GM19463 (cell line): ENCODE results near the gene ZBTB42.
A peak's percentile ranks its signal among the peaks of the same experiment; 100 is the strongest.

ENCODE experiments used
- ATAC-seq: cut with Tn5 transposase; IDR thresholded peaks from one replicate; pipeline ENCODE4 v1.9.1; 2021; ENCODE audit warnings: mild to moderate bottlenecking, moderate library complexity; ENCODE audit not compliant: unreplicated experiment

Gene ZBTB42

DNA sequence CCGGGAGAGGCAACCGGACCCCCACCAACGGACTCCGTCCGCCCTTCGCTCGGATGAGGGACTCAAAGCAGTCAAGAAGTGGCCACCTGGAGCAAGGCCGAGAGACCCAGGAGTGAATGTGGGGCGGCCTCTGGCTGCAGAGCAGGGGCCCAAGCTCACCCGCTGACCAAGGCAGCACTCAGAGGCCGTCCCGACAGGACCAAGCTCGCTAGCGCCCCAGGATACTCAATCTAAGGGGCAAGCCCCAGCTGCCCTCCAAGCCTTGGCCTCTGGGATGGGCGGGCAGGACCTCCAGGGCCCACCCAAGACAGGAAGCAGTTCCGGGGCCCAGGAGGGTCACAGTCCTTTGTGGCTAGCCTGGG, 6.3 kb upstream of the ZBTB42 start:
- peak; percentile 2 for ATAC-seq

DNA sequence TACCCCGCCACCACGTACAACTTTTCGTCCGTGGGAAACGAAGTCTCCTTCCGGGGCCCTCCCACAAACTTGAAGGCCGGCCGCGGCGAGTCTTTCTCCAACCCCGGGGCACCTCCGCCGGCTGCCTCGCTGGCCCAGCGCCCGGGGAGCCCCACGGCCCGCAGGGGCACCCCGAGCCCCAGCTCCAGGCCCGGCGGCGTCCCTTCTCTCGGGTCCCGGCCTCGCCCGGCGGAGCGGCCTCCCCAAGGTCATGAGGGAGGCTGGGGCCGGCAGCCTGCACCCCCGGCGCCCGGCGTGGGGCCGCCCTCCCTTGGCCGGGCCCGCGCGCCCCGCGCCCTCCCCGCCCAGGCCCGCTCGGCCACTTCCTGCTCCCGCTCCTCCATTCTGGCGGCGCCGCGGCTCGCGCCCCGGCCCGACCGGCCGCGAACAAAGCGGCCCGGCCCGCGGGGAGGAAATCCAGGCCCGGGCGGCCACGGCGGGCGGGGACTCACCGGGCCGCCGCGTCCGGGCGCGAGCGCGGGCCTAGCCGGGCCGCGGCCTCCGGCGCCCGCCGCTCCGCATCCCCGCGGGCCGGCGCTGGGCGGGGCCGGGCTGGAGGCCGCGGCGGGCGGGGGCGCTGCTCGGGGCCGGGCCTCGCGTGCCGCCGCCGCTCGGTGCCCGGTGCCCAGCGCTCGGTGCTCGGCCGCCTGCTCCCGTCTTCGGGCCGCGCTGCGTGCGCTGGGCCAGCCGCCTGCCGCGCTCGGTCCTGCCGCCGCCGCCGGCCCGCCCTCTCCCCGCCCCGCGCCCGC, 5.7 kb upstream of the ZBTB42 start, which contains the start of gene AKT1:
AKT1 (minus strand) TSS at position 756 of the 788 bp plus-strand sequence. CDS start 3,105 bp downstream, outside the sequence.
- ATAC-seq = peak; percentile 35

DNA sequence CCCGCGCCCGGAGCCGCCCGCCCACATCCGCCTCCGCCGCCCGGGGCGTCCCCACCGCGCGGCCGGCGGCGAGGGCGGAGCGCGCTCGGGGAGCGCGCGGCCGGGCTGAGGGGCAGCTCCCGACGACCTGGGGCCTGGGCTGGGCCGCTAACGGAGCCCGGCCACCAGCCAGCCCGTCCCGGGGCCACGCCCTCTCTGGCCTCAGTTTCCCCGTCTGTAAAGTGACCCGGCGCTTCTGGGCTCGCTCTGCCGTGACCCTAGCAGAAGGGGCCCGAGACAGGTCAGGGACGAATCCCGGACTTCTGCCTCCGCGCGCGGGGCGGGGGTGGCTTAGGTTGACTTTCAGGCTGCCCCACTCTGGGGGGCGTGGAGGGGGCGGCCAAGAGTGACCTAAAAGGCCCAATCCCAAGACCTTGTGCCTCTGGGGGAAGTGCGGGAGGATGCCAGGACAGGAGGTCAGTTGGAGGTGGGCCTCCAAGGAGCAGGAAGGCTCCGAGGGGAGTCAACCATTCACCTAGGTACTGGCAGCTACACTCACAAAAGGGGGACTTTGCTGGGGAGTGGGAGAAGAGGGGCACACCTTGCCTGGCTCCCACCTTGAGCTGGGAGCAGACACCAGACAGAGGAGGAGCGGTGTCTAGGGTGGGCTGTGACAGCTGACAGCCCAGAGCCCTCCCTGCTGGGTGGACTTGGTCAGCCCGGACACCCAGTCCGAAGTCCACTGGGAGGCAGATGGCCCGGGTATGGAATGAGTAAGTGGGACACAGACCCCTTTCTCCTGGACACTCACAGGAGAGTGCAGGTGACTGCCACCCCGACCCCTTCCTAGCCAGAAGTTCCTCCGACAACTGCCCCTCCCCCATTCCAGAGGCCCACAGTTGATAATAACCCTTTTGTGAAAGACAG, 4.9 kb upstream of the ZBTB42 start:
- ATAC-seq = peak; percentile 42

DNA sequence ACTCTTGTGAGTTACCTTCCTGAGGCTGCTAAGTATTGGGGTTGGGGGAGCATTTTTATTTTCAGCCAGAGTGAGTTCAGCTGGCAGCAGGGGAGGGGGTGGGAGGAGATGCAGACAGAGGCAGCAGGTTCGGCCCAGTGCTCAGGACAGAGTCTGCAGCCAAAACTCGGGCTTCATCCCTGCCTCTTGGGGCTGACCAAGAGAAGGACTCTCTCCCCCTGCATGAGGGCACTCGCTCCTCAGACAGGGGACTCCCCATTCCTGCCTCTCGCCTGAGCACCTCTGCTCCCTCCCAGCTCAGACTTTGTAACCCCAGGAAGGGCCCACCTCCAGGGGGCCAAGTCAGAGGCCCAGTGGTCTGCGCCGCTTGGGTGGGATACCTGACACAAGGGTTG, 4.2 kb upstream of the ZBTB42 start:
- no peak for ATAC-seq

DNA sequence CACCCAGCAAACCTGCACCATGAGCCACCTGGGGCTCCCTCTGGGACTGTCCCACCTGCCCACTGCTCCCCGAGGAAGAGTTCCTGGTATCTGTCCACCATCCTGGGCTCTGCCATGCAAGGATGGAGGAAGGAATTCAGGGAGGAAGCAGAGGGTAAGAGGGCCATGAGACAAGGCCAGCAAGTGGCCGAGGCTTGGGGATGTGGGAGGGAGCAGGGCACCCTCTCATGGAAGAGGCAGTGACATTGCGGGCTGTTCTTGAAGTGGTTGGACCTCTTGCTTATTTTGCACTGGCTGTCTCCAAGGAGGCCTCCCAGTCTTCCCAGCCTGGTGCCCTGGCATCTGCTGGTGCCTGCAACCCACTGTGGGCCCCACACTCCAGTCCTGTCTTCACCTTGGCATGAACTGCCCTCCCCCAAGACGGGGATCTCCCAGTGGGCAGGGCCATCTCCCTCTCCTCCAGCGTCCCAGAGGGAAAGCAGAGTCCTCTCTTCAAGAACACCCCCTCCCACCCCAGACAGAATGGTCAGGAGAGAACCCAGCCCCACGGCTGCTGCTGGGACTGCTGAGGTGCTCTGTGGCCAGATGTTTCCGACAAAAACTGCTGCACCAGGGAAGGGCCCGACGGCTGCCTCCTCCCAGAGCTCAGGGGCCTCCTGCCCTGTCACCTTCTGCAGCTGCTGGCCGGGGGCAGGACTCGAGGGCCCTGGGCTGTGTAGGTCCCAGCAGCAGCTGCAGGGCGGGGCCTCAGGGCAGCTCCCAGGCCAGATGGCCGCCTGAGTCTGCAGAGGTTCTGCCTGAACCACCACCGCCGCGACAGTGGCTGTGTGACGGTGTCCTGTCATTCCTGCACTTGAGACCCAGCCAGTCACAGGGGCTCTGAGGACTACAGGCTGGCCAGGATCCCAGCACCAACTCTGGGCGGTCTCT, 3.5 kb upstream of the ZBTB42 start:
- no peak for ATAC-seq

DNA sequence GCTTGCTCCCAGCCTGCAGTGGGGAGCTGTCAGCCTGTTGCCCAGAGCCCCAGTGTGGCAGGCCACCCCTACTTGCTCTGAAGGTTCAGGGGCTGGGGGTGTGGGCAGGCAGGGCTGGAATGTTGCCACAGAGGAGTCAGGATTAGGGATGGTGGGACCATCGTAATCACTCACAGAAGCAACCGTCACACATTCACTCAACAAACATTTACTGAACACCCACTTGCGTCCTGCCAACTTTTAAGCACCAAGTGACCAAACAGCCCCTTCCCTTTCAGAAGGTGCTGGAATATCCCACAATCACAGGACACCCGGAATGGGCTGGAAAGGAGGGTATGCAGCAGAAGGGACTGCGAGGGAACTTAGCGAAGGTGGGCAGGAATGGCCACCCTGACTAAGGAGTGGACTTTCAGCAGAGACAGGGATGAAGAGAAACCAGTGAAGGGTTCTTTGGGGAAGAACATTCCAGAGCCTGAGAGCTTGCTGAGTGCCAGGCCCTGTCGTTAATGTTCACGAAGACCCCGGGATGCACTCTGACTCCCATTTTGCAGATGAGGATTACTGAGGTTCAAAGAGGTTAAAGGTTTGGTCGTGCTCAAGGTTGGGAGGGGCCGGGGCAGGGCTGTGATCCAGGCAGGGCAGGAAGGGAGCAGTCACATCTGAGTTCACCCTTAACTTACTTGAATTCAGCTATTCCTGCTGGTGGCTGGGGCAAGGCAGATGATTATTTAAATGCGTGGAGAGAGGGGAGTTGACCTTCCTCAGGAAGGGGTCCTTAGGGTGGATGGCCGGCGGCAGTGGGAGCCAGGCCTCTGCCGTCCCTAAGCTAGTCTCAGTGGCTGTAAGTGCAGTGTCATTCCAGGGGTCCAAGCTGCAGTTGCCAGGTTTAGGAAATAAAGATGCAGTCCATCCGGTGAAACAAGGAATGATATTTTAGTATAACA, 2.3 kb upstream of the ZBTB42 start:
- no peak for ATAC-seq

DNA sequence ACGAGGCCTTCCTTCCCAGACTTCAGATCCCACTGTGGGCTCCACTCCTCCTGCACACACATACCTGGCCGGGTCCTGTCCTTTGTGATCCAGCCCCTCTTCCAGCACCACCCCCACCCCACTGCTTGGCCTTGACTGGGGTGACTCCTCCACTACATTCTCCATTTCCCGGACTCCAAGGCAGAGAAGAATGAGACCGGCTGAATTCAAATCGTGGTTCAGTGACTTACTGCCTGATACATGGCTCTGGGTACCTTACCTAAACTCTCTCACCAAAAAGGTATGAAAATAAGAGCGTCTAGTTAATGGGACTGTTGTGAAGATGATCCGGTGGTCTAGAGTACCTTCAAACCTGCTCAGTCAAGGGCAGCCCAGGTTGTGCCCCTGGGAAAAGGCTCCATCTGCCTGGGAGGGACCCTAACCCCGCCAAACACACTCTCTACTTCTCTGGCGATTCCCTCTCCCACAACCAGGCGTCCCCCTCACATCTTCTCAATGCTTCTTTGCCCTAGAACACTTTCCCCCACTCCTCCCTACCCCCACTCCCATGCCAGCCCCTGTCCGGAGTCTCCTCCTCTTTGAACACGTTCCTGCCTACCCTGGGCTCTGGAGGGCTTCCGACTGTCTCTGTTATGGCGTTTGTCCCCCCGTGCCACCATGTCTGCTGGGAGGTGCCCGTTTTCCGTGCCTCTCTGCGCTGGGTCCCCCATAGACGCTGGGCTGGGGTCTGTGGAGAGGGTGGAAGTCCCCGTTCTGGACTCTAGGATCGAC, 1.5 kb upstream of the ZBTB42 start:
- no peak for ATAC-seq

DNA sequence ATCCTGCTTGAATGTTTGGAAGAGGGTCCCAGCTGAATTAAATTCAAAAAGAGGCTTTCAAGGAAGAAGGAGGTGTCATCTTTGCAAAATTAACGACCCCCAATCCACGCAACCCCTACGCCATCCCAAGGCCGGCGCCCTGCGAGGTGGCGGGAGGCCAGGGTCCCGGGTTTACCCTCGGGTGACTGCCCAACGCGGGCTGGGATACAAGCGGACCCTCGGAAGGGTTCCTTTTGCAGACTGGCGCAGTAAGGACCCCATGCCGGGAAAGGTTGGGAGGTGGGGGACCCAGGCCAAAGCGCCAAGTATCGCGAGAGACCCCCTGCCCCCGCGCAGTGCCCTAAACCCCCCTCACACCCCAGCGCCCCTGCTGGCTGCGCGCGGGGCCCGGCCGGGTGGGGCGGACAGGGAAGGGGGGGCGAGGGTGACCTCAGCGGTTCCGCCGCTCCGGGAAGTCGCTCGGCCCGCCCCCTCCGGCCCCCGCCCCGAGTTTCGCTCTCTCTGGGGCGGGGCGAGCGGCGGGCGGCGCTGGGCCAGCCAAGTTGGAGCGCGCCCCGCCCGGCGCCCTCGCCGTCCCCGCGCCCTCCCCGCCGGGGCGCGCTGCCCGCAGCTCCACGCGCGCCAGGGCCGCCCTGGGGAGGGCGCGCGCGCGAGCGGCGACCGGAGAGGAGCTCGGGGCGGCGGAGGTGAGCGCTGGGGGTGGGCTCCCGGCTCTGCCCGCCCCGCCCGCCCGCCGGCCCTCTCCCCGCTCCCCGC, 708 bp upstream of the ZBTB42 start:
- ATAC-seq = peak; percentile 54

DNA sequence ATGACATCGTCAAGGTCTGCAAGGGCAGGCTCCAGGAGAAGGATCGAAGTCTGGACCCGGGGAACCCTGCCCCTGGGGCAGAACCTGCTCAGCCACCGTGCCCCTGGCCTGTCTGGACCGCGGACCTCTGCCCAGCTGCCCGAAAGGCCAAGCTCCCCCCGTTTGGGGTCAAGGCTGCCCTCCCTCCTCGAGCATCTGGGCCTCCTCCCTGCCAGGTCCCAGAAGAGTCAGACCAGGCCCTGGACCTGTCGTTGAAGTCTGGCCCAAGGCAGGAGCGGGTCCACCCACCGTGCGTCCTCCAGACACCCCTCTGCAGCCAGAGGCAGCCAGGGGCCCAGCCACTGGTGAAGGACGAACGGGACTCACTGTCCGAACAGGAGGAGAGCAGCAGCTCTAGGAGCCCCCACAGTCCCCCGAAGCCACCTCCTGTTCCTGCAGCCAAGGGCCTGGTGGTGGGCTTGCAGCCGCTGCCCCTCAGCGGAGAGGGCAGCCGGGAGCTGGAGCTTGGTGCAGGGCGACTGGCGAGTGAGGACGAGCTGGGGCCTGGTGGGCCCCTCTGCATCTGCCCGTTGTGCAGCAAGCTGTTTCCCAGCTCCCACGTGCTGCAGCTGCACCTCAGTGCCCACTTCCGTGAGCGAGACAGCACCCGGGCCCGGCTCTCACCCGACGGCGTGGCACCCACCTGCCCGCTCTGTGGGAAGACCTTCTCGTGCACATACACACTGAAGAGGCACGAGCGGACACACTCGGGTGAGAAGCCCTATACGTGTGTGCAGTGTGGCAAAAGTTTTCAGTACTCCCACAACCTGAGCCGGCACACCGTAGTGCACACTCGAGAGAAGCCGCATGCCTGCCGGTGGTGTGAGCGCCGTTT, 856 bp downstream of the ZBTB42 start:
- ATAC-seq = no peak

DNA sequence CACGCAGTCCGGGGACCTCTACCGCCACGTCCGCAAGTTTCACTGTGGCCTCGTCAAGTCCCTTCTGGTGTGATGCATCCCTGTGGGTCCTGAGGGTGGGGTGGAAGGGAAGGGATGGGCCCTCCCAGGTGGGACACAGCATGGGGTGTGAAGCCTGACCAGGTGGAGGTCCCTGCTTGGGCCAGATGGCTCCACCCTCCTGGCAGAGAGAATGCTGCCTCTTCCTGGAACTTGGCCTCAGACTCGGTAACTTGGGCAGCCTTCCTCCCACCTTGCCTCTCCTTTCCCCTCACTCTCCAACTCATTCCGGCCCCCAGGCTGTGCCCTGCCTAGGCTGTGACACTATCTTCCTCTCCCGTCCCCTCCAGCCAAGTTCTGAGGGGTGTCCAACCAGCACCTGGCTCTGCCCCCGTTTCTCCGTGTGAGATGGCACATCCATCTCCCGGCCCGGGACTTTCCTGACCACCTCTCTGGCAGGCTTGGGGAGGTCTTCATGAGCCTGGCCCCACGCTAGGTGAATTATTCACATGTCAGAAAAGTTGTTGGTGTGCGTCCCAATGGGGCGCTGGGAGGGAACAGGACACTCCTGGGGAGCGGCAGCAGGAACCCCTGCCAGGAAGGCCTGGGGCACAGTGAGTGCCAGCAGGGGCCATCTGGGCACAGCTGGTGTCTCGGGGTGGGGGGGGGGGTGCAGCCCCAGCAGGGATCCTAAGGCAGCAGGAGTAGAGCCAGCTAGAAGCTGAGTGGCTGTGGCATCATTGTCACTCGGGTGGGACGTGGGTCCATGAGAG, 1.7 kb downstream of the ZBTB42 start:
- ATAC-seq = no peak

DNA sequence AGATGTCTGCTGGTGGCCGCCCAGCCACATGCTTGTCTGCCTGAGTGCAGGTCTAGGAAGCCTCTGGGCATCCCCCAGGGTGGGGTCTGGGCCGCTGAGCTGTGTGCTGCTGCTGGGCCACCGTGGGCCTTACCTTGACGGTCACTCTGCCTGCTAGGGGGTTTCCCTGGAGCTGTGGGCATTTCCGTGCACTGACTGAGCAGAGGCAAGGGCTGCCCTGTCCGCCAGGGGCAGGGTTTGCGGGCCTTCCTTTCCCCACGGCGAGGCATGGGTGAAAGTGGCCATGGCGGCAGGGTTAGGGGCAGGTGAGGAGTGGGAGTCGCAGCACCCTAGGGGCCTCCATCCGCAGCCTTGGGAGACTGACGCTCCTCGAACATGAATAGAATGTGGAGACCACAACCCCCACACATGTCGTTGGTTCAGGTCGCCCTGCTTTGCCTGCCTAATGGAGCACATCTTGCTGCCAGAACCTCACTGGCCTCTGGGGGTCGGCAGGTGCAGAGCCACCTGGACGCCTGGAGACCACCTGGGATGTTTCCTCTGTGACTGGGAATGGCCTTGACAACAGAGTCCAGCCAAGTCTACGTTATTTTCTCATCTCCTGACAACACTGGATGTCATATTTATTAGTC, 2.5 kb downstream of the ZBTB42 start:
- ATAC-seq = no peak

DNA sequence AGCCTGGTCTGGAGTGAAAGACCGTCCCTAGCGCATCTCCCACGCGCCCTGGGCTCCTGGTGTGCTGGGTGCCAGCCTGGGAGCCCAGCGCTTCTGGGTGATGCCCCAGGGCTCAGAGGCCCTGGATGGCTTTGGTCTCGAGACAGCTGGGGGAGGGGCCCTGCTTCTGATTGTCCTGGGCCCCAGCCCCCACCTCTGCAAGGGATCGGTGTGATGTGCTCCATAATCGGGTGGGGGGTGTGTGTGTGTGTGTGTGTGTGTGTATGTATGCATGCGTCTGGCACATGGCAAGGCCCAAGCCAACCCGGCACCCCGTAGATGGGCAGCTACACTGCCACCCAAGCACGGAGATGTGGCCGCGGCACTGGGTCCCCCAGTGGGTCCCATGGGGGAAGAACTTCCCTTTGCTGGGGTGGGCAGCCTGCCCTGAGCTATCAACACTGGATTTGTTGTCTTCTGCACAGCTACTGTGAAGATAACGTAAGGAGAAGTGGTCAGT, 3.1 kb downstream of the ZBTB42 start:
- no peak for ATAC-seq

DNA sequence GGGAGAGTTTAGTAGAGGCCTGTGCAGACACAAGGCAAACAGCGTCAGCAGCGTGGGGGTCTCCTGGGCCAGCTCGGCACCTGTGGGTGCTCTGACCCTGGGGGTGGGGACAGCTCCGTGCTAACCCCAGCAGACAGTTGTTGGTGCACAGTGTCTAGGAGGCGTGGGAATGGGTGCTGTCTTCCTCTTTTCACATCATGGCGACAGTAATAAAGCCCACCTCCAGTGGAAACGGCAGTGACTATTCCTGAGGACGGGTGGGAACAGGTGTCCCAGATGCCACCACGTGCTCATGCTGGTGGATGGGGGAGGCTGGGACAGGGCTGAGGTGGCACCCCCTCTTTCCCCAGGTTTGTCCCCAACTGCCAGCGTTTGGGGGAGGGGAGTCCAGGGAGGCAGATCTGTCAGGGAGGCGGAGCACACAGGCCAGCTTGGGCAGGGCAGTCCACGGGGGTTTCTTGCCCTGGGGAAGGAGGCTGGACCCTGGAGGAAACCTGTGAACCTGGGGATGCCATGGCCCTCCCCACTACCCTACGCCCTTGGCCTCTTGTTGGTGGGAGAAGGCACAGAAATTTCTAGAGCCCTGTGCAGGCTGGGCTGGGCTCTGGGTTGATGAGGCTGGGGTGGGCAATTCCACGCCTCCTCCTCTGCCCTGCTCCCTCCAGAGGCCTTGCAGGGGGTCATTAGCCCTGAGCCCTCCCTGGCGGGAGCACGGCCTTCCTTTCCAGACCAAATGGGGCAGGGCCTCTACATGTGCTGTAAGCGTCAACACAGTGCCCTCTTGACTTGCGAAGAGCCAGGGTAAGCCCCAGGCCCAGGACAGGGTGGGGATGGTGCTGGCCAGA, 3.8 kb downstream of the ZBTB42 start:
- ATAC-seq = no peak

DNA sequence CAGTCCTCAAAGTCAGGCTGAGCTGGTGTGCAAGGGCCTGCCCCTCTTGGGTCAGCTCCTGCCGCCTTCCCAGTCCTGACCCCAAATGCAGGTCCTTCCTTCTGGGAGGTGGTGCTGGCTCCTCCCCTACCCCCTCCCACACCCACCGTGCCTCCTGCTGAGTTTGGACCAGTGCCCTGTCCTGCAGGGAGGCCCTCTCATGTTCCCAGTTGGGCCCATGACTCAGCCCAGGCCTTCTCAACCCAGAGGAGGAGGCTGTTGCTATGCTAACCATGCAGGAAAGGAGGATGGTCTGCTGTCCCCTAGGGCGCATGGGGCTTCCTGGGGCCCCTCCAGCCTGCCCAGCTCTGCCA, 4.4 kb downstream of the ZBTB42 start:
- no peak for ATAC-seq

DNA sequence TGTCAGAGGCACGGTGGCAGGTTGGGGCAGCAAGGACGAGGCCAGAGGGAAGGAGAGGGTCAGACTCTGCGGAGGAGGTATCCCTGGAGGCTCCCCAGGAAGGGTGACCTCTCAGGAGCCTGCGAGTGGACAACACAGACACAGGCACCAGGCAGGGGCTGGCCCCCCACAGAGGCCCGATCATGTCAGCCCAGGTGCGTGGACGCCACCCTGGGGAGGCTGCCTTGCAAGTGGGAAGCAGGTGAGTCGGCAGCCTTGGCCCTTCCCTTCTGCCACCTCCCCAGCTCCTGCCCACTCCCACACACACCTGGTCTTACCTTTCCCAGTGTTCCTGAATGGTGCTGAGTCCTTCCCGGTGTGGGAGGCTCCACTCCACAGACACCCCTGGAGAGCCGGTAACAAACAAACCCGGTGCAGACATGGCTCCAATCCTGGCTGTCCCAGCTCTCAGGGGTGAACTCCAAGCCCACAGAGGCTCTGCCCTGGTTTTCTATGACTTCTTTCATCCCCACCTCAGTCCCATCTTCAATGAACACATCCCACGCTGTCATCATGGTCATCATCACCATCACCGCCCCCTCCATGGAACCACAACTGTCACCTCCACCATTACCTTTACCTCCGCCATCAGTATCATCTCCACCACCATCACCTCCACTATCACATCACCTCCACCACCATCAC, 5.2 kb downstream of the ZBTB42 start:
- no peak for ATAC-seq
